IMR-90 (cell line): Measurements from ENCODE around the gene CXCL8. TPM values are rescaled to one million over a fixed set of nuclear protein-coding genes. Genes with fewer than 3 reads are reported as not detected.
"Not testable (repeated sequence)": the region's sequence is repeated elsewhere in the genome, so short reads cannot be mapped to it uniquely, and the experiment has no call there.

Experiments used
- ATAC-seq: fragments of 200-7000 bp; cut with Tn5 transposase; 2 replicates; pipeline ENCODE4 v1.9.1; 2020; ENCODE audit warnings: low read depth, mild to moderate bottlenecking, moderate library complexity
- BruUV-seq: library from RNA; stranded (reverse); fragments of 400-500 nt; replicated peaks from 2 replicates; lab custom pipeline; 2021; lab: Mats Ljungman, UMichigan
- CTCF ChIA-PET: fragments of 300-600 bp; formaldehyde crosslinking; extraction: SDS; loops from one replicate; lab custom pipeline; 2021; ENCODE audit warnings: antibody characterized with exemption; lab: Yijun Ruan, JAX
- POLR2A ChIA-PET: fragments of 300-600 bp; sonication (Branson Sonifier 250); formaldehyde crosslinking; loops from one replicate; lab custom pipeline; 2022; ENCODE audit warnings: antibody characterized with exemption; ENCODE audit not compliant: unreplicated experiment; lab: Charles Lee
- DNase-seq: peaks from one replicate; pipeline ENCODE4 v3.0.0; 2013
- H2AFZ ChIP-seq: replicated peaks from 2 replicates; pipeline ENCODE3; 2013; ENCODE audit warnings: low read length, mild to moderate bottlenecking; ENCODE audit not compliant: poor library complexity
- H2AK5ac ChIP-seq: 2 replicates; pipeline ENCODE4 v1.6.1; 2013; ENCODE audit warnings: low read depth, low read length, inconsistent platforms
- H2AK9ac ChIP-seq: replicated peaks from 2 replicates; pipeline ENCODE3; 2013; ENCODE audit warnings: mild to moderate bottlenecking, low read depth, low read length, moderate library complexity; ENCODE audit not compliant: poor library complexity
- H2BK120ac ChIP-seq: 2 replicates; pipeline ENCODE4 v1.6.1; 2013; ENCODE audit warnings: low read depth, low read length, inconsistent platforms
- H2BK15ac ChIP-seq: 3 replicates; pipeline ENCODE4 v1.6.1; 2013; ENCODE audit warnings: low read depth, low read length, inconsistent platforms
- H2BK20ac ChIP-seq: 2 replicates; pipeline ENCODE4 v1.6.1; 2013; ENCODE audit warnings: low read depth, mild to moderate bottlenecking, inconsistent platforms, low read length, moderate library complexity
- H2BK5ac ChIP-seq: 2 replicates; pipeline ENCODE4 v1.6.1; 2013; ENCODE audit warnings: mild to moderate bottlenecking, low read depth, low read length, inconsistent platforms; ENCODE audit not compliant: poor library complexity, severe bottlenecking
- H3K14ac ChIP-seq: replicated peaks from 2 replicates; pipeline ENCODE4 v1.6.1; 2013; ENCODE audit warnings: low read depth, low read length, inconsistent platforms
- H3K18ac ChIP-seq: 2 replicates; pipeline ENCODE4 v1.6.1; 2013; ENCODE audit warnings: low read depth, low read length, control low read depth
- H3K23ac ChIP-seq: 2 replicates; pipeline ENCODE4 v1.6.1; 2013; ENCODE audit warnings: low read depth, low read length, inconsistent platforms
- H3K27ac ChIP-seq: 2 replicates; pipeline ENCODE4 v1.5.1; 2013; ENCODE audit warnings: mild to moderate bottlenecking, control low read depth, low read length; ENCODE audit not compliant: insufficient read depth
- H3K27me3 ChIP-seq: 2 replicates; pipeline ENCODE4 v1.6.1; 2013; ENCODE audit warnings: low read length; ENCODE audit not compliant: control insufficient read depth, insufficient read depth
- H3K36me3 ChIP-seq: 2 replicates; pipeline ENCODE4 v1.6.1; 2013; ENCODE audit warnings: low read length, mixed read lengths; ENCODE audit not compliant: control insufficient read depth, insufficient read depth
- H3K4ac ChIP-seq: 2 replicates; pipeline ENCODE4 v1.6.1; 2013; ENCODE audit warnings: low read depth, low read length, inconsistent platforms
- H3K4me1 ChIP-seq: 2 replicates; pipeline ENCODE4 v1.6.1; 2013; ENCODE audit warnings: low read length, mixed read lengths; ENCODE audit not compliant: control insufficient read depth, insufficient read depth
- H3K4me2 ChIP-seq: 2 replicates; pipeline ENCODE4 v1.6.1; 2013; ENCODE audit warnings: low read depth, mild to moderate bottlenecking, control low read depth, low read length, moderate library complexity
- H3K4me3 ChIP-seq: 2 replicates; pipeline ENCODE4 v1.5.1; 2013; ENCODE audit warnings: low read depth, mild to moderate bottlenecking, control low read depth, low read length, moderate library complexity; ENCODE audit not compliant: insufficient read depth
- H3K56ac ChIP-seq: 2 replicates; pipeline ENCODE4 v1.6.1; 2013; ENCODE audit warnings: low read length, inconsistent platforms; ENCODE audit not compliant: insufficient read depth; ENCODE audit errors: extremely low read depth
- H3K79me1 ChIP-seq, 2 experiments: 2 replicates each; pipeline ENCODE4 v1.6.1; 2013; ENCODE audit warnings: low read length in 2 of 2, inconsistent platforms in 1 of 2, low read depth in 1 of 2
- H3K9ac ChIP-seq: 2 replicates; pipeline ENCODE4 v1.6.1; 2013; ENCODE audit warnings: low read depth, low read length, control low read depth
- H3K9me1 ChIP-seq: 2 replicates; pipeline ENCODE4 v1.6.1; 2013; ENCODE audit warnings: low read length, inconsistent platforms; ENCODE audit not compliant: insufficient read depth
- H3K9me3 ChIP-seq: 2 replicates; pipeline ENCODE4 v1.6.1; 2013; ENCODE audit warnings: low read length; ENCODE audit not compliant: control insufficient read depth, insufficient read depth
- H4K20me1 ChIP-seq: 2 replicates; pipeline ENCODE4 v1.6.1; 2013; ENCODE audit warnings: low read length, inconsistent platforms; ENCODE audit not compliant: insufficient read depth
- H4K5ac ChIP-seq: 2 replicates; pipeline ENCODE4 v1.6.1; 2013; ENCODE audit warnings: mild to moderate bottlenecking, low read depth, low read length, control low read depth
- H4K8ac ChIP-seq, 2 experiments: 2 replicates each; pipeline ENCODE4 v1.6.1; 2013; ENCODE audit warnings: low read depth in 2 of 2, low read length in 2 of 2, control low read depth in 1 of 2, inconsistent platforms in 1 of 2
- H4K91ac ChIP-seq: 2 replicates; pipeline ENCODE4 v1.6.1; 2013; ENCODE audit warnings: low read depth, low read length, inconsistent platforms; ENCODE audit not compliant: insufficient read depth
- WGBS, 2 experiments: methylation state at CpG; one replicate each; pipeline versions ENCODE4 v1.1.5 to v1.1.7; 2013; ENCODE audit warnings: missing lambda C conversion rate in 2 of 2; ENCODE audit not compliant: insufficient read length in 1 of 2; ENCODE audit errors: extremely low coverage in 2 of 2; 5-methylcytosine and 5-hydroxymethylcytosine counted together
- dilution Hi-C: fragments of 300-500 bp; cut with HindIII; formaldehyde crosslinking; loops from one replicate; pipeline ENCODE4 v1.14.3; 2018; ENCODE audit warnings: low sequenced_read_pairs; ENCODE audit not compliant: unreplicated experiment
- in situ Hi-C: fragments of 300-500 bp; cut with MboI; formaldehyde crosslinking; loops from 3 replicates; pipeline ENCODE4 v1.14.3; 2019; ENCODE audit warnings: low sequenced_read_pairs, inconsistent platforms, mixed read lengths
- intact Hi-C: fragments of 100-400 bp; cut with micrococcal nuclease; formaldehyde crosslinking; loops from 2 replicates; pipeline ENCODE4 v1.10.0; 2022
- polyA plus RNA-seq, 3 experiments: library from polyadenylated mRNA; depleted of rRNA; stranded (reverse); fragments of >200 nt; gene quantifications; 2 replicates each; pipeline ENCODE4 v1.2.3, GENCODE V29; 2012; ENCODE audit warnings: low replicate concordance in 1 of 3
- total RNA-seq: library from RNA; depleted of rRNA; stranded (reverse); fragments of >200 nt; gene quantifications from 2 replicates; pipeline ENCODE4 v1.2.3, GENCODE V29; 2012

CXCL8 gene
- total and polyA plus RNA-seq, 2 of the 4 experiments (the other 2 are of a cell fraction), result 2.2 to 2.7 TPM

GRCh38 chr4:73774406-73774805 is 34.0 kb downstream of the CXCL8 start:
- H3K4me2 ChIP-seq, BruUV-seq, H3K9me1 ChIP-seq, DNase-seq, H3K4me3 ChIP-seq, H3K18ac ChIP-seq, H2BK120ac ChIP-seq, H4K5ac ChIP-seq, in situ Hi-C loops, CTCF ChIA-PET, H2BK15ac ChIP-seq, H3K9ac ChIP-seq, H3K79me1 ChIP-seq, H2BK5ac ChIP-seq, H3K27ac ChIP-seq, H2AK5ac ChIP-seq, H3K36me3 ChIP-seq, H3K56ac ChIP-seq, H4K8ac ChIP-seq, H2AFZ ChIP-seq, H3K4me1 ChIP-seq, H4K91ac ChIP-seq, POLR2A ChIA-PET, H2AK9ac ChIP-seq, H3K23ac ChIP-seq, H3K4ac ChIP-seq, H2BK20ac ChIP-seq, H3K27me3 ChIP-seq, dilution Hi-C loops, H3K9me3 ChIP-seq, ATAC-seq, H4K20me1 ChIP-seq, H3K14ac ChIP-seq, intact Hi-C loops: not testable (repeated sequence)
- WGBS, 2 experiments, result no CpG with 5 or more reads among the region's 4 CpGs
